ENCODE data around the gene CYP2D6.
"Not testable (repeated sequence)": the region's sequence is repeated elsewhere in the genome, so short reads cannot be mapped to it uniquely, and the experiment has no call there.

CYP2D6 gene

GRCh38 chr22:42130639-42131431, at the start of gene CYP2D6:
CYP2D6 (minus strand) TSS chr22:42130810; CDS start chr22:42130791, 19 bp downstream.
- not testable (repeated sequence) for DNase-seq (ENCODE audit: low read depth)

GRCh38 chr22:42179616-42180015, 49.0 kb upstream of the CYP2D6 start:
- no peak for DNase-seq (ENCODE audit: low read depth)

GRCh38 chr22:42178910-42179519, 48.4 kb upstream of the CYP2D6 start:
- no peak for DNase-seq (ENCODE audit: low read depth)

- no peak for DNase-seq (ENCODE audit: low read depth)
Observed at GRCh38 chr22:42177891-42178336, 47.3 kb upstream of the CYP2D6 start.

- DNase-seq (ENCODE audit: low read depth): no peak
Observed at GRCh38 chr22:42176255-42176915, 45.8 kb upstream of the CYP2D6 start.

- no peak for DNase-seq (ENCODE audit: low read depth)
Observed at GRCh38 chr22:42174062-42174461, 43.5 kb upstream of the CYP2D6 start.

- DNase-seq (ENCODE audit: low read depth): no peak
Observed at GRCh38 chr22:42173183-42173926, 42.7 kb upstream of the CYP2D6 start.

GRCh38 chr22:42172773-42173172, 42.2 kb upstream of the CYP2D6 start:
- no peak for DNase-seq (ENCODE audit: low read depth)

GRCh38 chr22:42171946-42172719, 41.5 kb upstream of the CYP2D6 start:
- DNase-seq (ENCODE audit: low read depth): no peak

GRCh38 chr22:42171417-42171816, 40.8 kb upstream of the CYP2D6 start:
- no peak for DNase-seq (ENCODE audit: low read depth)

- no peak for DNase-seq (ENCODE audit: low read depth)
Observed at GRCh38 chr22:42170946-42171345, 40.3 kb upstream of the CYP2D6 start.

GRCh38 chr22:42169055-42169469, 38.5 kb upstream of the CYP2D6 start:
- peak; percentile 37 for DNase-seq (ENCODE audit: low read depth)

GRCh38 chr22:42168476-42168875, 37.9 kb upstream of the CYP2D6 start:
- no peak for DNase-seq (ENCODE audit: low read depth)

- DNase-seq (ENCODE audit: low read depth): no peak
Observed at GRCh38 chr22:42167066-42167465, 36.5 kb upstream of the CYP2D6 start.

- DNase-seq (ENCODE audit: low read depth): no peak
Observed at GRCh38 chr22:42164901-42165300, 34.3 kb upstream of the CYP2D6 start.

- DNase-seq (ENCODE audit: low read depth): no peak
Observed at GRCh38 chr22:42163515-42163914, 32.9 kb upstream of the CYP2D6 start.

GRCh38 chr22:42162728-42163489, 32.3 kb upstream of the CYP2D6 start:
- DNase-seq (ENCODE audit: low read depth): no peak

- no peak for DNase-seq (ENCODE audit: low read depth)
Observed at GRCh38 chr22:42160830-42161696, 30.5 kb upstream of the CYP2D6 start.

- no peak for DNase-seq (ENCODE audit: low read depth)
Observed at GRCh38 chr22:42160251-42160650, 29.6 kb upstream of the CYP2D6 start.

Data from stimulated activated CD8-positive, alpha-beta memory T cell treated with anti-CD3 and anti-CD28 coated beads, Interleukin-7, amount 100 ng/mL, for 24 hours (primary cell).